Esophagus muscularis mucosa (tissue), 3 donors: Measurements from ENCODE around the gene MTUS2.

Source experiments
- CTCF ChIP-seq, 3 experiments: fragments of 200-600 bp in 2 of 3; fragments of 450-650 bp in 1 of 3; sonication (generic) in 2 of 3; IDR thresholded peaks; one replicate each; pipeline ENCODE4 v1.5.1; 2017 to 2019; ENCODE audit warnings: antibody characterized with exemption in 3 of 3, mild to moderate bottlenecking in 2 of 3, moderate library complexity in 1 of 3
- POLR2A ChIP-seq: fragments of 450-650 bp; IDR thresholded peaks from one replicate; pipeline ENCODE4 v1.6.1; 2017; ENCODE audit warnings: antibody characterized with exemption, moderate library complexity, mild to moderate bottlenecking, low read depth
- POLR2AphosphoS5 ChIP-seq, 2 donors: sonication (generic); formaldehyde crosslinking; IDR thresholded peaks; one replicate each; pipeline ENCODE4 v1.6.1; 2017; ENCODE audit warnings: antibody characterized with exemption in 2 of 2

- TF ChIP-seq CTCF (IDR thresholded peaks at IDR 0.05) = no peak
- no peak for TF ChIP-seq POLR2A
- TF ChIP-seq POLR2AphosphoS5 (IDR thresholded peaks at IDR 0.05) = no peak
Observed at GRCh38 chr13:28865149-28865744, 45.1 kb downstream of the MTUS2 start.
